GM19193 (cell line): ENCODE results near the gene DCAKD.

Experiments
- POLR2A ChIP-seq: IDR thresholded peaks from 4 replicates; pipeline ENCODE4 v1.6.1; 2011; ENCODE audit not compliant: insufficient read depth, insufficient read length; ENCODE audit errors: extremely low read depth

Gene DCAKD

GRCh38 chr17:44983563-44983962 is 67.9 kb downstream of the DCAKD start:
- no peak for TF ChIP-seq POLR2A

- TF ChIP-seq POLR2A = no peak
Observed at GRCh38 chr17:44982113-44982702, 69.2 kb downstream of the DCAKD start.

- TF ChIP-seq POLR2A = no peak
Observed at GRCh38 chr17:44981221-44981968, 70.0 kb downstream of the DCAKD start.

GRCh38 chr17:44979426-44979995 is 71.9 kb downstream of the DCAKD start:
- no peak for TF ChIP-seq POLR2A

- no peak for TF ChIP-seq POLR2A
Observed at GRCh38 chr17:44978807-44979206, 72.6 kb downstream of the DCAKD start.

DNA sequence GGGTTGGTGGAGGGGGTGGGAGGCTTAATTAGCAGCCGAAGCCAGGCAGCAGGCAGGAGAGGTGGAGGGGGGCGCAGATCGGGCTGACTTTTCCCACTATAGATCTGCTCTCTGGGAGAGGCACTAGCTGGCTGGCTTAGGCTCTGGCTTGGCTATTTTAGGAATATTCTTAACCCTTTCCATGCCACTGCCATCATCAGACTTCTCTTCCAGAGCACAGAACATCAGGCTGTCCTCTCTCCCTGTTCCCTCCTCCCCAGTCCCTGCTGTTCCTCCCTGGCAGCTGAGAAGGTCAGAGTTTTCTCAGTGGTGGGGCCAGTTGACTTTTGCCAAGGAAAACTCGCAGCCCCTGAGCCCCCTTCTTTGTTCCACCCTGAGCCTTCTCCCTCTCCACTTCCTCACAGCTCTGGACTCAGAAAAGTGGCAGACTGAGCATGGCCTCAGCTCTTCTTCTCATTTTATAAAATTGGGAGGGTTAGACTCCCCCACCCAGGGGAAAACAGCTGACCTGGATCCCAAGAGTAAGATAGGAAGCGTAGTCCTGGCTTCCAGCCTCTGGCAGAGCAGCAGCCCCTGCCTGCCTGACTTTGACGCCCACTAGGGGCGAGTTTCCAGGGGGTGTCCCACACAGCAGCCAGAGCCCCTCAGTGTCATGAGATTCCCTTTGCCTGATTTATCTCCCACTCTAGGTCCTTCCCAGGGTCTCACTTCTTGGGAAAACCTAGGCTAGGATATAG is 73.5 kb downstream of the DCAKD start:
- no peak for TF ChIP-seq POLR2A

GRCh38 chr17:44977065-44977464 is 74.4 kb downstream of the DCAKD start:
- TF ChIP-seq POLR2A = no peak

DNA sequence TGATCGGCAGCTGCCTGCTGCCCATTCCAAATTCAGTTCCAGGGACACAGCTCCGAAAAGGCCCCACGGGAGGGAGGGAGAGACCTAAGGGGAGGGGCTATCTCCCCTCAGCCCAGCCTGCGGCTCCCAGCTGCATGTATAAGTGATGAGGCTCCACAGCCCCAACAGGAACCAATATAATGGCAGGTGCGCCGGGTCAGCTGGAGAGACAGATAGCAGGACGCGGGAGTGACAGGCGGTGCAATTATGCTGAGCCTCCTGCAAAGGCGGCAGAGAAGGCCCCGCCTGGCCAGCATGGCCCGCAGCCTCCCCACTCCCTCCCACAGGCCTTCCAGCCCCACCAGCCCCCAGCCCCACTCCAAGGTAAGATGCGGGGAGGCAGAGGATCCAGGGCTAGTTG is 75.2 kb downstream of the DCAKD start:
- no peak for TF ChIP-seq POLR2A
